Measurements from ENCODE around the gene TRAPPC2L.

TRAPPC2L gene

DNA sequence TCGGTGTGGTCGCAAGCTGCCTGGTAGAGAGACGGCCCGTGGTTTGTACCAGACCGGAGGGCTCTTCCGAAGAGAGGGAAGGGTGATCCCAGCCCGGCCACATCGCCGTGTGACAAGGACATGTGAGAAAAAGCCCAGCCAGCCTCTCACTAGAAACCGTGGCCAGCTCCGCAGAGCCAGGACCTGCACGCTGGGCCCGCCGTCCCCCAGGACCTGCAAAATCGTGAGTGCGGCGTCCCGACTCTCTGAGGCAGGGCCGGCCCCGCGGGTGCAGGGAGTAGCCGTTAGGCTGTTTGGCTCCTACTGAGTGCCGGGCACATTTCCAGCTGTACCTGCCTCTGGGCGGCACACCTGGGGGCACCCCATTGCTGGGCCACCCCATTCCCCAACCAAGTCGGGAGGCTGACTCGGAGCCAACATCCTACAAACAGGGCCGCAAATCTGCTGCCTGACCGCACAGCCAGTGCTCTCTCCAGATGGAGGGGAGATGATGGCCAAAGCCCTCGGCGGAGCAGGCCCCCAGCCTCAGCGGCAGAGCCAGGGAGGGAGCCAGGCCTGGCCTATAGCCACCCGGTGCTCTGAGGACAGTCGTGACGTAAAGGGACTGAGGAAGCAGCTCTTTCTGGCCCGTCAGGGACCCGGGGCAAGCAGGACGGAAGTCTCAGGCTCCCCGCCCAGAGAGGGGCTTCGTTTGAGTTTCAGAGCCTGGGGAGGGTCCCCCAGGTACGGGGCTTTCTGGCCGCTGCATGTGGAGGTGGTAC, 43.2 kb downstream of the TRAPPC2L start:
- DNase-seq (ENCODE audit: low read depth): no peak
- TF ChIP-seq, protein P1, sequence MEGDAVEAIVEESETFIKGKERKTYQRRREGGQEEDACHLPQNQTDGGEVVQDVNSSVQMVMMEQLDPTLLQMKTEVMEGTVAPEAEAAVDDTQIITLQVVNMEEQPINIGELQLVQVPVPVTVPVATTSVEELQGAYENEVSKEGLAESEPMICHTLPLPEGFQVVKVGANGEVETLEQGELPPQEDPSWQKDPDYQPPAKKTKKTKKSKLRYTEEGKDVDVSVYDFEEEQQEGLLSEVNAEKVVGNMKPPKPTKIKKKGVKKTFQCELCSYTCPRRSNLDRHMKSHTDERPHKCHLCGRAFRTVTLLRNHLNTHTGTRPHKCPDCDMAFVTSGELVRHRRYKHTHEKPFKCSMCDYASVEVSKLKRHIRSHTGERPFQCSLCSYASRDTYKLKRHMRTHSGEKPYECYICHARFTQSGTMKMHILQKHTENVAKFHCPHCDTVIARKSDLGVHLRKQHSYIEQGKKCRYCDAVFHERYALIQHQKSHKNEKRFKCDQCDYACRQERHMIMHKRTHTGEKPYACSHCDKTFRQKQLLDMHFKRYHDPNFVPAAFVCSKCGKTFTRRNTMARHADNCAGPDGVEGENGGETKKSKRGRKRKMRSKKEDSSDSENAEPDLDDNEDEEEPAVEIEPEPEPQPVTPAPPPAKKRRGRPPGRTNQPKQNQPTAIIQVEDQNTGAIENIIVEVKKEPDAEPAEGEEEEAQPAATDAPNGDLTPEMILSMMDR (conservative IDR thresholded peaks at IDR 0.05; ENCODE audit: low read depth, low read length): no peak
- no peak overlapping the region for H3K4me3 ChIP-seq (ENCODE audit: low read depth, low read length)

DNA sequence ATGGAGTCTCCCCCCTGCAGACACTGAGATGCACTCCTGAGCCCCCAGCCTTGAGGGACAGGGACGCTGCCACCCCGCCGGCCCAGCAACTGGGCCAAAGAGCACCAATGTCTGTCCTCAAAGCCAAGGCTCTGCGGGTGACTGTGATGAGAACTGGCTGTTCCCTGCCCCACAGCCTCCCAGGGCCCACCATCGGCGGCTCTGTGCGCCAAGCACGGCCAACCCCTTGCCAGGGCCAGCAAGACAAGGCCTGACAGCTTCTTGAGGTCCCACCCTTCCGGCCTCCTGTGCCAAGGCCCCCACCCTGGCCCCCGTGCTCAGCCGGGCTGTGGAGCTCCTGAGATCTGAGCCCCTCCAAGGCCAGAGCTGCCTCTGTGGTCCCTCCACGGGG, 43.7 kb downstream of the TRAPPC2L start:
- no peak for DNase-seq (ENCODE audit: low read depth)
- H3K4me3 ChIP-seq (ENCODE audit: low read depth, low read length): no peak overlapping the region
- TF ChIP-seq, protein P1 (conservative IDR thresholded peaks at IDR 0.05; ENCODE audit: low read depth, low read length): no peak

DNA sequence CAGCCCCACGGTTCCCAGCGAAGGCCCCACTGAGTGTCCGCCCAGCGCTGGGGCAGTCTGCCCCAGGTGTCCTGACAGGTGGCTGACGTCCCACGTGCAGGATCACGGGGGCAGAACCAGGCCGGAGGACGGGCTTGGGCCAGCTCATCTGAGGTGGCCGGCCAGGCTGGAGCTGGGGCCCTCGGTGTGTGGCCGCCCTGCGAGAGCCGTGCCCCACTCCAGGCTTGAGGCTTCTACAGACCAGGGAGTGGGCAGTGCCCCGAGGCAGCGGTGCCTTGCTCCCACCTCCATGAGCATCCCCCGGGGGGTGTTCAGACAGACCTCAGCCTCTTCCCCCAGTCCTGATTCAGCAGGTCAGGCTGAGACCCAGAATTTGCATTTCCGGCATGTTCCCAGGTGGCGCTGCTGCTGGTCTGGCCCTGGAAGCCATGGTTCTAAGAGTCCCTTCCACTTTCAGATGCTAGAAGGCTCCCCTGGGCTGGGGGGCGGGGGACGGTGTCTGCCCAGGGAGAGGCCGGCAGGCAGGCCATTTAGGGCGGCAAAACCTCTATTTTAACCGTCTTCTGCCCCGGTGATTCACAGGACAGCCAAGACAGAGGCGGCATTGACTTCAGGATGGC, 44.9 kb downstream of the TRAPPC2L start:
- no peak overlapping the region for H3K4me3 ChIP-seq (ENCODE audit: low read depth, low read length)
- DNase-seq (ENCODE audit: low read depth): no peak
- TF ChIP-seq, protein P1 (conservative IDR thresholded peaks at IDR 0.05; ENCODE audit: low read depth, low read length): peak; percentile 6

DNA sequence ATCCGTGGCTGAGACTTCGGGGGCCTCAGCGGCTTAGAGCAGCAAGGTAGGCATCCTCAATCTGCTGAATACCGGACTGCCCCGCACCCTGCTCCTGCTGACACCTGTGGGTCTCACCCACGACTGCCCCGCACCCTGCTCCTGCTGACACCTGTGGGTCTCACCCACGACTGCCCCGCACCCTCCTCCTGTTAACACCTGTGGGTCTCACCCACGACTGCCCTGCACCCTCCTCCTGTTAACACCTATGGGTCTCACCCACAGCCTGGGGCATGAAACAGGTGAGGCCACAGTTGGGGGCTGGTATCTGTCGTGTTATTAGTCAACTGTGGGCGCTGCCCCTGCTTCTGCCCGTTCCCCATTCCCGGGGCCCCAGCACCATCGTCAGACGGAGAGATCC, 45.8 kb downstream of the TRAPPC2L start:
- DNase-seq (ENCODE audit: low read depth): no peak
- TF ChIP-seq, protein P1 (conservative IDR thresholded peaks at IDR 0.05; ENCODE audit: low read depth, low read length): no peak
- H3K4me3 ChIP-seq (ENCODE audit: low read depth, low read length): no peak overlapping the region

DNA sequence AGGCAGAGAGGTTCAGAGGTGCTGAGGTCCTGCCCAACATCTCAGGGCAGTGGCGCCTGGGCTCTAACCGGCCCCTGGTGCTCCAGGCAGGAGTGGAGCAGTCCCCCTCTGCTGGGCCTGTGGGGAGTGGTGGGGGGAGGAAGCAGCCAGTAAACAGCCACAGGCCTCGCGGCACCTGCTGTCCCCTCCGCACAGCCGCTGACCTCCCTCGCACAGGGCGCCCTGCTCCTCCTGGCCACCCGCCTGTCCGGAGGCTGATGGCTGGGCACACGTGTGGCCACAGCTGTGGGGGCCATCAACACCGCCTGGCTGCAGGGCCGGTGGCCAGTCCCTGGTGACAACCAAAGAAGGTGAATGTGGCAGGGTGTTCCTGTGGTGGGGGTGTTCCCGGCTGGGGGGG, 46.3 kb downstream of the TRAPPC2L start:
- TF ChIP-seq, protein P1 (conservative IDR thresholded peaks at IDR 0.05; ENCODE audit: low read depth, low read length): no peak
- no peak overlapping the region for H3K4me3 ChIP-seq (ENCODE audit: low read depth, low read length)
- no peak for DNase-seq (ENCODE audit: low read depth)

DNA sequence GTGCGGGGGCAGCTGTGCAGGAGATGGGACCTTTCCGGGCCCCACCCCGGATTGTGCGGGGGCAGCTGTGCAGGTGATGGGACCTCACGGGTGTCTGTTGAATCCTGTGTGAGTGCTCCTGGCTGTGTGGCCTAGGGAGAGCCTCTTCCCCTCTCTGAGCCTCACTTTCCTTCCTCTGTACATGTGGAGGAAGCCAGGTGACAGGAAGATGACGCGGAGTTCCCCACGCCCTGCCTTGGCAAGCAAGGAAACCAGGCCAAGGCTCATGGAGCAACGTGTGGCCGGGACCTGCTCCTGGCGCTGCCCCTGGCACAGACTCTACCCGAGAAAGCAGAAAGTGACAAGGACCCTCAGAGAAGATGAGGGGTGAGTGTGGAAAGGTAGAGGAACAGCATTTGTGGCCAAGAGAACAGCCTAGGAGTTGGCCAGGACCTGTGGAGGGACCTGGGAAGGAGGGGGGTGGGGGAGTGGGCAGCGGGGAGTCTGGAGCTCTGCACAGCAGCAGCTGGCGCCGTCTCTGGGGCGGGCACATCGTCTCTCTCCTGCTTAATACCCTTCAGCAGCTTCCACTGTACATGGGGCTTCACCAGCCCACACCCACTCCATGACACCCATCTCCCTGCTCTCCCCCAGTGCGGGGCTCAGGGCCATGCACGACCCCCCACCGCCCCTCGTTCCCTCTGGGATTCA, 47.9 kb downstream of the TRAPPC2L start:
- no peak overlapping the region for H3K4me3 ChIP-seq (ENCODE audit: low read depth, low read length)
- TF ChIP-seq, protein P1 (conservative IDR thresholded peaks at IDR 0.05; ENCODE audit: low read depth, low read length): no peak

More for the DNA sequence above, 47.9 kb downstream of the TRAPPC2L start:
- DNase-seq (ENCODE audit: low read depth): no peak
